ENCODE results near the gene ARMC2. TPM values are rescaled to one million over a fixed set of nuclear protein-coding genes. Genes with fewer than 3 reads are reported as not detected.

ARMC2 gene
- total RNA-seq, 4 donors from 2014 or later, result 0.27 to 4.1 (median 1.2) TPM

DNA sequence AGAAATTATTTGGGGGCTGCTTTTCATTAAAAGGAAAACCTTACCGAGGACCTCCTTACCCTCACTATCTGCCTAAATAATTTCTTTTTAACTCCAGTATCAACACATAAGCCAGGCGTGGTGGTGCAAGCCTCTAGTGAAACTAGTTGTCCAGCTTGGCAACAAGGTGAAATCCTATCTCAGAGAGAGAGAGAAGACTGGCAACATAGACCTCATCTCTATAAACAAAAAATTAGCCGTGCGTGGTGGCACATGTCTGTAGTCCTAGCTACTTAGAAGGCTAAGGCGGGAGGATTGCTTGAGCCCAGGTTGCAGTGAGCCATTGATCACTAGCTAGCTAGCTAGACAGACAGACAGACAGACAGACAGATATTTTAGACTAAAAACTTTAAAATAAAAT is 92.5 kb downstream of the ARMC2 start:
- H3K27ac ChIP-seq, result no peak overlapping the region
- no peaks in the 10 kb centered on the region for H3K27me3 ChIP-seq
- peaks cover 22 to 52% (median 29%) of the 10 kb centered on the region in 3 donors for H3K4me1 ChIP-seq
- DNase-seq, result no peak
- H3K36me3 ChIP-seq, result no peaks in the 10 kb centered on the region
- TF ChIP-seq, protein P1, sequence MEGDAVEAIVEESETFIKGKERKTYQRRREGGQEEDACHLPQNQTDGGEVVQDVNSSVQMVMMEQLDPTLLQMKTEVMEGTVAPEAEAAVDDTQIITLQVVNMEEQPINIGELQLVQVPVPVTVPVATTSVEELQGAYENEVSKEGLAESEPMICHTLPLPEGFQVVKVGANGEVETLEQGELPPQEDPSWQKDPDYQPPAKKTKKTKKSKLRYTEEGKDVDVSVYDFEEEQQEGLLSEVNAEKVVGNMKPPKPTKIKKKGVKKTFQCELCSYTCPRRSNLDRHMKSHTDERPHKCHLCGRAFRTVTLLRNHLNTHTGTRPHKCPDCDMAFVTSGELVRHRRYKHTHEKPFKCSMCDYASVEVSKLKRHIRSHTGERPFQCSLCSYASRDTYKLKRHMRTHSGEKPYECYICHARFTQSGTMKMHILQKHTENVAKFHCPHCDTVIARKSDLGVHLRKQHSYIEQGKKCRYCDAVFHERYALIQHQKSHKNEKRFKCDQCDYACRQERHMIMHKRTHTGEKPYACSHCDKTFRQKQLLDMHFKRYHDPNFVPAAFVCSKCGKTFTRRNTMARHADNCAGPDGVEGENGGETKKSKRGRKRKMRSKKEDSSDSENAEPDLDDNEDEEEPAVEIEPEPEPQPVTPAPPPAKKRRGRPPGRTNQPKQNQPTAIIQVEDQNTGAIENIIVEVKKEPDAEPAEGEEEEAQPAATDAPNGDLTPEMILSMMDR (IDR thresholded peaks at IDR 0.05), result no peak
- TF ChIP-seq POLR2A (IDR thresholded peaks at IDR 0.05), result no peak
- H3K9me3 ChIP-seq, result no peaks in the 10 kb centered on the region
- H3K4me3 ChIP-seq, result no peak overlapping the region
- WGBS, 2 donors, result 74 to 78% methylated on average over 5 of the region's 5 CpGs
- intact Hi-C loops (cut with DNase I), result no loop called here

DNA sequence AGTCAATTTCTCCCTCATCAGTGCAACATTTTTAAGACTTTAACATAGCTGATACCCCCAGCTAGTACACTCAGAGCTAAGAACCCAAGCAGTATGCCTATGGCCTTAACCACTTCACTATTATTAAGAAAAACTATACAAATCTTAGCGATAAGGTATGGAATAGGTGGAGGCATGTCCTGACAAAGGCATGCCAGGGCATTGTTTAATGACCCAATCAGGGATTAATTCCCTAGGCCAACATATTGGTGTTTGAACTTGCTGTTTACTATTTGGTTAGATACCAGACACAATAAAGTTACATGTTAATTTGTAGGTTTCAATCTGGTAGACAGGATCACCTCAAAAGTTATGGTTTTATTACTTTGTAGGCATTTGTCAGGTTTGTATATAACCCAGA is 93.1 kb downstream of the ARMC2 start:
- WGBS, 2 donors, result 36 to 43% methylated on average over 1 of the region's 1 CpG
- DNase-seq, result no peak
- TF ChIP-seq, protein P1 (IDR thresholded peaks at IDR 0.05), result no peak
- no peak for TF ChIP-seq POLR2A (IDR thresholded peaks at IDR 0.05)
- intact Hi-C loops (cut with DNase I), result no loop called here
- H3K36me3 ChIP-seq, result no peaks in the 10 kb centered on the region
- no peak overlapping the region for H3K4me3 ChIP-seq
- no peaks in the 10 kb centered on the region for H3K9me3 ChIP-seq
- no peaks in the 10 kb centered on the region for H3K27me3 ChIP-seq
- H3K27ac ChIP-seq, result no peak overlapping the region
- peaks cover 26 to 58% (median 34%) of the 10 kb centered on the region in 3 donors for H3K4me1 ChIP-seq

DNA sequence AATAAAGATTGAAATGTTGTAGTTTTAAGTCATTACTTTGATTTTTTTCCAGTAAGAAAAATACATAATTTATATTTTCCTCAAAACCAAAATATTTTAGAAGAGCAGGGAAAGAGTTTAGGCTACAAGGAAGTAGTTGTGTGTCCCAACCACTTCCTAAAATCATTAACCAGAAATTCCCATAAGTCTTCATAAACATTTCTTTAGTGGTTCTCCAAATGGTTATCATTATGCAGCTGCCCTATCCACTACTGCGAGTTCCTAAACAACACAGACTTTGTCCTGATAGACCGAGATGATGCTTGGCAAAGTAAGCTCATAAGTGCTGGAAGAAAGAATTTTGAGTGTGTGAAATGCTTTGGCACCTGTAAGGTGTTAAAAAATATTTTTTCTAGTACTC is 93.6 kb downstream of the ARMC2 start:
- WGBS, 2 donors, result 65 to 69% methylated on average over 2 of the region's 2 CpGs
- Histone ChIP-seq H3K4me3 (no peak overlapping the region), H3K4me1 (peaks cover 32 to 64% (median 40%) of the 10 kb centered on the region in 3 donors), H3K27ac (no peak overlapping the region), H3K36me3 (no peaks in the 10 kb centered on the region), H3K9me3 (no peaks in the 10 kb centered on the region), H3K27me3 (no peaks in the 10 kb centered on the region)
- intact Hi-C loops (cut with DNase I), result no loop called here
- DNase-seq, result no peak
- no peak for TF ChIP-seq POLR2A (IDR thresholded peaks at IDR 0.05)

DNA sequence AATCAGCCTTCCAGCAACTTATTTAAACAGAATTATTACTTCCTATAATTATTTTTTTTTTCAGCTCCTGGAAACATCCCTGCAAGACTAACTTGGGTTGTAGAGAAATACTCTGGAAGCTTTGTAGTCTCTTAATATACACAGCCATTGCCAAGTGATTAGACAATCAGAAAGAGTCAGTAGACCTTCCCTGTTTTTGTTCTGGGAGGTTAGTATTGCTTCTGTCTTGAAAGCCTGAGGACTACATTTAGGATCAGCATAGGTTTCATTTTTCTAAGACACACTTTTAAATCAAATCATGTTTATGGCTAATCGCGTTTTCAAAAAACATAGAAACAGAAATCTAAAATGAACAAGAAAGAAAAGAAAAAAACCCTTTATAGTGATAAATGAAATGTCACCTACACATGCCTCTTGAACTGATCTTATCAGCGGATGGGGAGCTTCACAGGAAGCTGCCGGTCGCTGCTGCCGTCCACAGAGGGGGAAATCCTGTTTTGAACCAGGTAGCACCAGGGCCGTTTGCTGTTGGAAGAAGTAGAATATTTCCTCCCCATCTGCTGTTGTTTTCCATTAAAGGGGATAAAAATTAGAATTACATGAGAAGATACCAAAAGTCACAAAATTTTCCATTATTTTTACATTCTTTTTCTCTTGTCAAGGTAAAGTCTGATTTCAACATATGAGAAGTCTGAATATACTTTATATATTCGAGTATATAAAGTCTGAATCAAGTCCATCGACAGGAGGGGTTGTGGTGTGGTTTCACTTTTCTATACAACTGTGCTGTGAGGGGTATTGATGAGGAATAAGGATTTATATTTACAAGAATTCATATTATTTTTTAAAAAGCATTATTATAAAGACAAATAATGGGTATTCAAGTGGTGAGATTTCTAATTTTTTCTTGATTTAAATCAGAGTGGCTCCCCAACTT is 94.6 kb downstream of the ARMC2 start:
- Histone ChIP-seq H3K9me3 (no peaks in the 10 kb centered on the region), H3K27me3 (no peaks in the 10 kb centered on the region), H3K4me3 (no peak overlapping the region), H3K4me1 (peaks cover 39 to 73% (median 46%) of the 10 kb centered on the region in 3 donors), H3K36me3 (no peaks in the 10 kb centered on the region), H3K27ac (peak overlapping the region in 2 of 4 donors; percentile 1 to 90)
- no peak for DNase-seq
- intact Hi-C loops (cut with DNase I), result no loop called here
- TF ChIP-seq, protein P1 (IDR thresholded peaks at IDR 0.05), result no peak
- no peak for TF ChIP-seq POLR2A (IDR thresholded peaks at IDR 0.05)
- 35 to 70% methylated on average over 9 of the region's 9 CpGs for WGBS, 2 donors

DNA sequence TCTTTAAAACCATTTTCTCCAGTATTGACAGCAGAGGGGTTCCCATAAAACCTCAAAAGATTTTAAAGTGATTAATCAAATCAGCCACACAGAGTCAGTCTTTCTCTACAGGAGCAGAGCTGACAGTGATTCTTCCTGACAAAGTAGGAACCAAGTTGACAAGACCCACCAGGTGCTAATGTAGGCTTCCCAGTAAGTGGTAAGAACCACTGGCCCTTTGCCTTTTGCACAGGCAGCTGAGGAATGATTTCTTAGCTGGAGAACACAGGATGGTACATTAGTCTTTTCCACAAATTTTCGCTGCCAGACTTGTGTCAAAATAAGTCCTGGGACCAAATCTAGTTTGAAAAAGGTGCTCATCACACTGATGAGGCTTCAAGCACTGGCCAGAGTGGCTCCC is 95.8 kb downstream of the ARMC2 start:
- no peak for TF ChIP-seq POLR2A (IDR thresholded peaks at IDR 0.05)
- TF ChIP-seq, protein P1 (IDR thresholded peaks at IDR 0.05), result no peak
- WGBS, 2 donors, result 90 to 100% methylated on average over 1 of the region's 1 CpG
- intact Hi-C loops (cut with DNase I), result no loop called here
- Histone ChIP-seq H3K9me3 (no peaks in the 10 kb centered on the region), H3K4me1 (peaks cover 48 to 86% (median 59%) of the 10 kb centered on the region in 3 donors), H3K36me3 (no peaks in the 10 kb centered on the region), H3K27me3 (no peaks in the 10 kb centered on the region), H3K4me3 (no peak overlapping the region), H3K27ac (peak overlapping the region; percentile 70 to 94 (median 91))
- no peak for DNase-seq

All from esophagus squamous epithelium (tissue), 5 donors.